ENCODE measurements around the gene MBP. TPM values are rescaled to one million over a fixed set of nuclear protein-coding genes. Genes with fewer than 3 reads are reported as not detected.

The MBP gene
- total RNA-seq, 4 donors from 2014 or later, result 44.0 to 68.0 (median 60.2) TPM

DNA sequence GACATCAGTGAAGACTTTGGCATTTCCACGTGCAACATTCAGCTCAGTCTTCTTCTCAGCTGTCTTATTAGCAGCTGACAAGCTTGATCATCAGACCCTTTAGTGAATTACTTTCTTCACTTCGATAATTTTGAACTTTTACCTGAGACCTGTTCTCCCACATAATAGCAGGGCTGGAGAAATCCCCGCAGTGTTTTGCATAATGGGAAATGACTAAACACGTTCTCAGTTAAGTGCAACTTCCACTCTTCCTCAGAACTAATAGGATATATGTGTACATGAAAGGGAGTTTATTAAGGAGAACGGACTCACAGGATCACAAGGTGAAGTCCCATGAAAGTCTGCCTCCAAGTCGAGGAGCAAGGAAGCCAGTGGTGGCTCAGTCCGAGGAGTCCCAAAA lies 28.8 kb upstream of the MBP start:
- TF ChIP-seq, protein P1, sequence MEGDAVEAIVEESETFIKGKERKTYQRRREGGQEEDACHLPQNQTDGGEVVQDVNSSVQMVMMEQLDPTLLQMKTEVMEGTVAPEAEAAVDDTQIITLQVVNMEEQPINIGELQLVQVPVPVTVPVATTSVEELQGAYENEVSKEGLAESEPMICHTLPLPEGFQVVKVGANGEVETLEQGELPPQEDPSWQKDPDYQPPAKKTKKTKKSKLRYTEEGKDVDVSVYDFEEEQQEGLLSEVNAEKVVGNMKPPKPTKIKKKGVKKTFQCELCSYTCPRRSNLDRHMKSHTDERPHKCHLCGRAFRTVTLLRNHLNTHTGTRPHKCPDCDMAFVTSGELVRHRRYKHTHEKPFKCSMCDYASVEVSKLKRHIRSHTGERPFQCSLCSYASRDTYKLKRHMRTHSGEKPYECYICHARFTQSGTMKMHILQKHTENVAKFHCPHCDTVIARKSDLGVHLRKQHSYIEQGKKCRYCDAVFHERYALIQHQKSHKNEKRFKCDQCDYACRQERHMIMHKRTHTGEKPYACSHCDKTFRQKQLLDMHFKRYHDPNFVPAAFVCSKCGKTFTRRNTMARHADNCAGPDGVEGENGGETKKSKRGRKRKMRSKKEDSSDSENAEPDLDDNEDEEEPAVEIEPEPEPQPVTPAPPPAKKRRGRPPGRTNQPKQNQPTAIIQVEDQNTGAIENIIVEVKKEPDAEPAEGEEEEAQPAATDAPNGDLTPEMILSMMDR (IDR thresholded peaks at IDR 0.05), result no peak
- TF ChIP-seq POLR2A (IDR thresholded peaks at IDR 0.05), result no peak
- intact Hi-C loops (cut with DNase I), result no loop called here
- no peaks in the 10 kb centered on the region for H3K36me3 ChIP-seq
- H3K4me1 ChIP-seq, result peaks cover 13 to 22% of the 10 kb centered on the region in 2 donors
- no peak overlapping the region for H3K4me3 ChIP-seq (replicated peaks in 1 of 3)
- no peaks in the 10 kb centered on the region for H3K9me3 ChIP-seq
- DNase-seq, result no peak
- no peak overlapping the region for H3K27ac ChIP-seq
- no peaks in the 10 kb centered on the region for H3K27me3 ChIP-seq
- 82 to 87% methylated on average over 7 of the region's 7 CpGs for WGBS, 2 donors

DNA sequence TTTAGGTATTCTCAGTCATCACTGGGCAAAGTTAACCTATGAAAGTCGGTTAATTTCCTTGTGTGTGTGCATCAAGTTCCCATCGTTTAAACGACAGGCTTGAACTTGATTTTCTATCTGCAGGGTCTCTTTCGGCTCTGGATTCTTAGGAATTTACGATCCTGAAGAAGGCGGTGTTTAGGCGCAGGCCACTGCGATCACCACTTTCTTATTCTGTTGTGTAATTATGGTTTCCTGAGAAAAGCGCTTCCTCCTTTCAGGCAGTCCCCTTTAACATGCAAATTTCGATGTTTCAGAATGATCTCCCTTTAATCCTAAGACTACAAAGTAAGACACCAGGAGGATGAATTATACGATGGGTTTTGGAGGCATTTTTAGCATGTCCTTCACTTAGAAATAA lies 27.9 kb upstream of the MBP start:
- no peak for DNase-seq
- H3K4me3 ChIP-seq (replicated peaks in 1 of 3), result no peak overlapping the region
- intact Hi-C loops (cut with DNase I), result no loop called here
- no peaks in the 10 kb centered on the region for H3K36me3 ChIP-seq
- TF ChIP-seq, protein P1 (IDR thresholded peaks at IDR 0.05), result no peak
- no peak for TF ChIP-seq POLR2A (IDR thresholded peaks at IDR 0.05)
- H3K9me3 ChIP-seq, result no peaks in the 10 kb centered on the region
- peaks cover 10 to 18% of the 10 kb centered on the region in 2 donors for H3K4me1 ChIP-seq
- H3K27ac ChIP-seq, result no peak overlapping the region
- H3K27me3 ChIP-seq, result no peaks in the 10 kb centered on the region
- WGBS, 2 donors, result 70 to 74% methylated on average over 11 of the region's 11 CpGs

- intact Hi-C loops (cut with DNase I), result no loop called here
- H3K27ac ChIP-seq, result no peak overlapping the region
- DNase-seq, result no peak
- no peaks in the 10 kb centered on the region for H3K4me1 ChIP-seq
- no peak for TF ChIP-seq POLR2A (IDR thresholded peaks at IDR 0.05)
- TF ChIP-seq, protein P1 (IDR thresholded peaks at IDR 0.05), result no peak
- no peaks in the 10 kb centered on the region for H3K36me3 ChIP-seq
- no peaks in the 10 kb centered on the region for H3K27me3 ChIP-seq
- no peak overlapping the region for H3K4me3 ChIP-seq (replicated peaks in 1 of 3)
- H3K9me3 ChIP-seq, result no peaks in the 10 kb centered on the region
- WGBS, 2 donors, result 91 to 95% methylated on average over 4 of the region's 4 CpGs
These were observed 24.7 kb upstream of the MBP start for GRCh38 chr18:77157312-77157711.

DNA sequence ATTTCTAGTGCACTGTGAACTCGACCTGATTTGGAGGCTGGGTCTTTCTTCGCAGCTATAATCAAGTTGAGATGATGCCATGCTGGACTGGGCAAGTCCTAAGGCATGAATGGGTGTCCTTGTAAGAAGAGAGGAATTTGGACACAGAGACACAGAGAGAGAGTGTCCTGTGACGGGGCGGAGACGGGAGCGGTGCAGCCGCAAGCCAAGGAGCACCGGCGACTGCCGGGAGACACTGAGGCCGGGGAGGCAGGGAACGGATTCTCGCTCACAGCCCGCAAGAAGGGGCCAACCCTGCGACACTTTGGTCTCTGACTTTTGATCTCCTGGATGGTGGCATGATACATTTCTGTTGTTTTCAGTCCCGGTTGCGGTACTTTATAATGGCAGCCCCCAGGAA lies 22.4 kb upstream of the MBP start:
- TF ChIP-seq, protein P1 (IDR thresholded peaks at IDR 0.05), result no peak
- TF ChIP-seq POLR2A (IDR thresholded peaks at IDR 0.05), result no peak
- no peaks in the 10 kb centered on the region for H3K4me1 ChIP-seq
- no peaks in the 10 kb centered on the region for H3K36me3 ChIP-seq
- intact Hi-C loops (cut with DNase I), result no loop called here
- H3K4me3 ChIP-seq (replicated peaks in 1 of 3), result no peak overlapping the region
- DNase-seq, result no peak
- no peak overlapping the region for H3K27ac ChIP-seq
- WGBS, 2 donors, result 89 to 91% methylated on average over 17 of the region's 17 CpGs
- H3K27me3 ChIP-seq, result no peaks in the 10 kb centered on the region
- no peaks in the 10 kb centered on the region for H3K9me3 ChIP-seq

DNA sequence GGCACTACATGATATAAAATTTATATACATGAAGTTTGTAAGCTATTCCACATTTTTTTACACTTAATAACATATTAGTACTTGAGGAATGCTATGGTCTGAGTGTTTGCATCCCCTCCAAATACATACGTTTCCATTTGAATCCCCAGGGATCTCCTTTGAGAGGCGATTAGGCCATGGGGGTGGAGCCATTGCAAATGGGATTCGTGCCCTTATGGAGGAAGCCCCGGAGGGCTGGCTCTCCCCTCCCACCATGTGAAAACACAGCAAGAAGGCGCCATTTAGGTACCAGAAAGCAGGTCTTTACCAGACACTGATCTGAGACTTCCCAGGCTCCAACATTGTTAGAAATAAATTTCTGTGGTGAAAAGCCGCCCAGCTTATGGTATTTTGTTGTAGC lies 20.8 kb upstream of the MBP start:
- Histone ChIP-seq H3K27ac (no peak overlapping the region), H3K4me1 (no peaks in the 10 kb centered on the region), H3K36me3 (no peaks in the 10 kb centered on the region), H3K9me3 (no peaks in the 10 kb centered on the region), H3K4me3 (replicated peaks in 1 of 3) (no peak overlapping the region), H3K27me3 (no peaks in the 10 kb centered on the region)
- intact Hi-C loops (cut with DNase I), result no loop called here
- no peak for TF ChIP-seq POLR2A (IDR thresholded peaks at IDR 0.05)
- TF ChIP-seq, protein P1 (IDR thresholded peaks at IDR 0.05), result no peak
- 79 to 86% methylated on average over 6 of the region's 6 CpGs for WGBS, 2 donors
- no peak for DNase-seq

All from thyroid gland (tissue), 4 donors.